Measurements from ENCODE around the gene RASA1. TPM values are rescaled to one million over a fixed set of nuclear protein-coding genes. Genes with fewer than 3 reads are reported as not detected.
"Not testable (repeated sequence)": the region's sequence is repeated elsewhere in the genome, so short reads cannot be mapped to it uniquely, and the experiment has no call there.

RASA1 gene
- 25.6 TPM for polyA plus RNA-seq (ENCODE audit: insufficient read length)

DNA sequence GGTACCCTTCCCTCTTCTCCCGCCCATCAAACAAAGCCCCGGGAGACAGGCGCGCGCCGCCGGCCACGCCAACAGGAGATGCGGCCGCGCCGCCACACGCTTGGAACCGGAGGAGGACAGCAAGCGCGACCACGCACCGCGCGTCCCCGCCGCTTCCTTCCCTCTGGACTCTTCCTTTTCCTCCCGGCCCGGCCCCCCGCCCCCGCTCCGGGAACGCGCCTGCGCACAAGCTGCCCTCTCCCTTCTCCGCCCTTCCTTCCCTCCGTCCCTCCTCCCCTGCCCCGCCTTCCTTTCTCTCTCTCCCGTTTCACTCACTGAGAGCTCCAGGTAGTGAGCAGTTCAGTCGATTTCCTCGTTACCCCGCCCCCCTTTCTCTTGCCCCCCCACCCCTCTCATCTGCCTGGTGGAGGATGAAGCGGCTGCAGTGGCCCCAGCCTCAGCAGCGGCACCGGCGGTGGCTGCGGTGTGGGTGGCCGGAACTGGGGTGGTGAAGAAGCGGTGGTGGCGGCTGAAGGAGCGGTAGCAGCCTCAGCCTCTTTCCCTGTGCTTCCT lies at the start of gene RASA1:
TSS of gene RASA1 (plus strand) at position 310 of the 552 bp plus-strand sequence. CDS start 569 bp downstream, outside the sequence.
- peak; percentile 71 for DNase-seq (ENCODE audit: low read depth)

DNA sequence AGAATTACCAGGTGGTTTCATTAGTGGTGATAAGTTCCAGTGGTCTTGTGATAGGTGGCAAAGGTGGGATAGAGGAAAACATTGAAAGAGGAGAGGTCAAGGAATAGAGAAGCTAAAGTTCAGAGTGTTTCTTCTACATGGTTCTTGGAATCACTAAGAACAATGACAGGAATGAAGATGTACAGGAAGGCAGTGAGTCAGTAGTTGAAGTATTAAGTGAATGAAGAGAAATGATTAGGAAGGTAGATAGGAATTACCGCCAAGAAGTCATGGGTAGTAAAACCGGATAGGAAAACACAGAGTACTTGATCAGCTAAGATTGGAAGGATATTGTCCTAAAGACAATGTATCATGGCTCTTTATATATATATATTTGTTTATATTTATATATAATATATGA lies 37.9 kb upstream of the RASA1 start:
- no peak for DNase-seq (ENCODE audit: low read depth)

- DNase-seq (ENCODE audit: low read depth) = no peak
Observed at GRCh38 chr5:87231037-87231808, 36.5 kb upstream of the RASA1 start.

- no peak for DNase-seq (ENCODE audit: low read depth)
Observed at GRCh38 chr5:87233143-87233542, 34.5 kb upstream of the RASA1 start.

GRCh38 chr5:87241555-87241954 lies 26.1 kb upstream of the RASA1 start:
- no peak for DNase-seq (ENCODE audit: low read depth)

GRCh38 chr5:87242242-87242641 lies 25.4 kb upstream of the RASA1 start:
- no peak for DNase-seq (ENCODE audit: low read depth)

DNA sequence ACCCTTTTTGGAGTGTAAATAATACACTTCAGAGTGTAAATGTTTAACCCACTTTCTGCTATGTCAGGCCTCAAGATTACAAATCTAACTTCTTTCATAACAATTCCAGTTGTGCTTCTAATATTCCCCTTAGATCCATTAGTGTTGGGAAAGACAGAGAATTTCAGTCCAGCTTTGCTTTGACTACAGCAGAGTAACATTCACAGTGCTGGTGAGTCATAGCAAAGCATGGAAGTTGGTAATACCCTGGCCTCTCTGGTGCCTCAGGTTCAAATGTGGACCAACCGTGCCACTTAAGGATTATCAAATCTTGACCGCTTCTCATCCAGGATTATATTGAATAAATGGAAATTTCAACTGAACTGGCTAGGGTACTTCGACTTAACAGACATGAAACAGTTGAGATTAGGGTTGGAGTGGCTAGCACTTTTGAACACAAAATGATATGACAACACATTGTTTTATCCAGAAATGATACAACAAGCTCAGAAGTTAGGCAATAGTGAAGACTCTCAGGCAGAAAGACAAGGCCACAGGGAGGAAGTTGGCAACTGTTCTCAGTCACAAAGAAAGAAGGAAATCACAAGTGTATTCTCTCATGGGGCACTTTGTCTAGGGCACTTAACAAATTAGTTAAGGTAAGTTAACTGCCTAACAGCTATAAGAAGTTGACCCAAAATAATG lies 24.4 kb upstream of the RASA1 start:
- no peak for DNase-seq (ENCODE audit: low read depth)

DNA sequence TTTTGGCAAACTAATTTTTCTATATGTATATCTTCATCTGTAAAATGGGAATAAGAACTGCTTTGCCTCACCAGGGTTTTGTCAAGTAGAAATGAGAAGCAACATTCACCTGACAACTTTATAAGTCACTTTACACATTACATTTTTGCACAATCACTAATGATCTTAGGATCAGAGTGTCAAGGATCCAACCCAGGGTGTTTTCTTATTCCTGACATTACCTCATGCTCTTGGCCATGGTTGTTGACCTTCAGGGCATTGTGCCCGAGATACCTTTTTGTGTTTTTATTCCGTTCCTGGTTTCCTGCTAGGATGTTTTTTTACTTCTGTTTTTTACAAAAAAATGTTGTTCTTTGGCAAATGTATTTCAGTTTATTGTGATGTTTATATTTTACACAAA lies 22.2 kb upstream of the RASA1 start:
- DNase-seq (ENCODE audit: low read depth) = no peak

GRCh38 chr5:87246061-87246460 lies 21.6 kb upstream of the RASA1 start:
- DNase-seq (ENCODE audit: low read depth) = no peak

GRCh38 chr5:87252283-87252605 lies 15.4 kb upstream of the RASA1 start:
- no peak for DNase-seq (ENCODE audit: low read depth)

- no peak for DNase-seq (ENCODE audit: low read depth)
Observed at GRCh38 chr5:87254035-87254434, 13.6 kb upstream of the RASA1 start.

DNA sequence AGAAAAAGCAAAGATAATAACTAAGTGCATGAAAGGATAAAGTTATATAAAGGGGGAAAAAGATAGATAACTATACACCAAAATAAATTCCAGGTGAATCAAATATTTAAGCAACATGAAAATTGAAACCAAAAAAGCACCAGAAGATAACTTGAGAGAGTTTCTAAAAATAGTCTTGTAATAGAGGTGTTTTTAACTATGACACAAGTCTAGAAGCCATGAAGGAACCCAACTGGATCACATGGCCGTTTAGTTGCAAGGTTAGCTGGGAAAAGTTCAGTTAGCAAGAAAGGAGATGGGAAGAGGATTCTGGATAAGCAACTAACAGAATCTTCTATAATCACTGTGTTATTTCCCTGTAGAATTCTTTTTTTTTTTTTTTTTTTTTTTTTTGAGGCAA lies 9.2 kb upstream of the RASA1 start:
- DNase-seq (ENCODE audit: low read depth) = no peak

DNA sequence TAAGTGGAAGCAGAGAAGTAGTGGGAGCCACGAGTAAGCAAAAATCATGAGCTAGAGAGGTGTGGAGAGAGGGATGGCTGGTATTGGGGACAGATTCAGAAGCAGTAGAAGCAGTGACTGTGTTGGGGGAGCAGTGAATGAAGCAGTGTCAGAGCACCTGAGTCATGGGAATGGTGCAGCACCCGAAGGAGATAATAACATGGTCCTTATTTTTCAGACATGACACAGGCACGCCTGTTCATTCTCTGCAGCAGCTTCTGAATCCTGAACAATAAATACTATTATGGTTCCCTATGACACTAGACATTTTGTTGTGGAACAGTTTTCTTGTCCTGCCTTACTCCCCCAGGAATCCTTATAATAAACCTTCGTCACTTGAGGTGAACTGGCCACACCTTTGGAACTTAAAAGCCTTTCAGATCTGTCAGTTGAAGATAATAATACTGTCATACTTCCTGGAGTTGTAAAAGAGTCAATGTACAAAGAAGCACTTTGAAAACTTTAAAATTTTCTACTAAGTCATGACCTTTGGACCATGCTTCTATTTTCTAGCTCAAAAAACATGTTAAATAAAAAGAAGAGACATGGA lies 7.0 kb upstream of the RASA1 start:
- no peak for DNase-seq (ENCODE audit: low read depth)

GRCh38 chr5:87263498-87263897 lies 4.2 kb upstream of the RASA1 start:
- no peak for DNase-seq (ENCODE audit: low read depth)

- DNase-seq (ENCODE audit: low read depth) = no peak
Observed at GRCh38 chr5:87266914-87267573, 639 bp upstream of the RASA1 start.

DNA sequence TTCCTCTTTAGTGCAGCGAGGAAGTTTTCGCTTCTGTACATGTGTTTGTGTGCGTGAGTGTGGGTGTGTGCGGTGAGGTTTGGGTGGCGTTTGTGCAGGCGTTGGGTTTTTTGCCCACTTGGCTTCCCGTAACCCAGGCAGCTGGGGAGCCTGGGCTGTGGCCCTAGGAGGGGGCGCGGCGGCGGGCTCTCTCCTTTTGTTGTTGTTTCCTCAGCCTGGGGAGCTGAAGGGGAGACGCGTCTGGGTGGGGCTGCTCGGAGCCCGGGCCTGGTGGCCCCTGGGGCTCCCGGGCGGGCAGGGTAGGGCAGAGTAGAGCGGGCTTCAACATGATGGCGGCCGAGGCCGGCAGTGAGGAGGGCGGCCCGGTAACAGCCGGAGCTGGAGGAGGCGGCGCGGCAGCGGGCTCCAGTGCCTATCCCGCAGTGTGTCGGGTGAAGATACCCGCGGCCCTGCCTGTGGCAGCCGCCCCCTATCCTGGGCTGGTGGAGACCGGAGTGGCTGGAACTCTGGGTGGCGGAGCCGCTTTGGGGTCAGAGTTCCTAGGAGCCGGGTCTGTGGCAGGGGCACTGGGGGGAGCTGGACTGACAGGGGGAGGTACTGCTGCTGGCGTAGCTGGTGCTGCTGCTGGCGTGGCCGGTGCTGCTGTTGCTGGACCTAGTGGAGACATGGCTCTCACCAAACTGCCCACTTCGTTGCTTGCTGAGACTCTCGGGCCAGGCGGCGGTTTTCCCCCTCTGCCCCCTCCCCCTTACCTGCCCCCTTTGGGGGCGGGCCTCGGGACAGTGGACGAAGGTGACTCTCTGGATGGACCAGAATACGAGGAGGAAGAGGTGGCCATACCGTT lies 665 bp downstream of the RASA1 start:
- peak; percentile 35 for DNase-seq (ENCODE audit: low read depth)

DNA sequence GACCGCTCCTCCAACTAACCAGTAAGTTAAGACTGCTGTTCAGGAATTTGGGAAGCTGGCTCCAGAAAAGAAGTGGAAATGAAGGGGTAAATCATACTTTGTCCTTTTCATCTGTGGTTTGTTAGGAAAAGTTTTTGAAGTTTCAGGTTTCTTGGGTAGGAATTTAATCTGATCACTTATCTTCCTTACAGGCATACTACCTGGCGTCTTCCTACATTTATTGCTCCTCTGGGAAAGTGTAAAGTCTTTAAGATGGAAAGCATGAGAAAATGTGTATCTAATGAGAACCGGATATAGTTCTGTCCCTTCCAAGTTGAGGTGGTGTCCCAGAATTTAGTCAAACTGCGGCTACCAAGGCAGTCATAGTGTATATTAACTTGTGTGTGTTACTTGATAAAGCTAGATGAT lies 1.3 kb downstream of the RASA1 start:
- DNase-seq (ENCODE audit: low read depth) = no peak

GRCh38 chr5:87270888-87271287 lies 3.2 kb downstream of the RASA1 start:
- not testable (repeated sequence) for DNase-seq (ENCODE audit: low read depth)

DNA sequence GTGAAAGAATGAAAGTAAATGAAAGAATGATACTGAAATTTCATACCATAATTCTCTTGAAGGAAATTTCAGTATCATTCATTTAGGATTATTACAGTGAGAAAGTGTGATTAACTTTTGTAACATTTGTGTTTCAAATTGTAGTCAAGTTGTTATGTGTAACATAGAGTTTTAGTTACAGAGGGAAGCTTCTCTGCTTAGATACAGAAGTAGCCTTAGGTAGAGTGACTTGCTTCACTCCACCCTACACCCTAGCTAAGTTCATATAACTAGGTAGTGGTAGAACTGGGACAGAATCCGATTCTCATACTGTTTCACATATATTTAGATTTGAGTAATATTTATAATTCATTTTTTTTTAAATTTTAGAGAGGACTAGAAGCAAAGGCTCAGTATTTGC lies 9.0 kb downstream of the RASA1 start:
- DNase-seq (ENCODE audit: low read depth) = no peak

GRCh38 chr5:87277279-87277835 lies 9.7 kb downstream of the RASA1 start:
- no peak for DNase-seq (ENCODE audit: low read depth)

DNA sequence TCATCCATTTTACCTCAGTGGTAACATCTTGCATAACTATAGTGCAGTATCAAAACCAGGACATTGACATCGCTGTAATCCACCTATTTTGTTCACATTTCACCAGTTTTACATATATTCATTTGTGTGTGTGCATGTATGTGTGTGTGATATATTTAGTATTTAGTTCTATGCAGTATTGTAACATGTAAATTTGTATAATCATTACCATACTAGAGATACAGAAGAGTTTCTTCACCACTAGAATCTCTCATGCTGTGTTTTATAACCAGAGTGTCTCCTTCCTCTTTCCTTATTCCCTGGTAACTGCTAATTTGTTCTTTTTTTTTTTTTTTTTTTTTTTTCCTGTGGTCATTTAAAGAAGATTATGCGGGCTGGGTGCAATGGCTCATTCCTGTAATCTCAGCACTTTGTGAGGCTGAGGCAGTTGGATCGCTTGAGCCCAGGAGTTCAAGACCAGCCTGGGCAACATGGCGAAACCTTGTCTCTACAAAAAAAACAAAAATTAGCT lies 11.0 kb downstream of the RASA1 start:
- DNase-seq (ENCODE audit: low read depth) = no peak

Measured in forelimb muscle (tissue), 1 donor.